A673 (cell line): ENCODE measurements around the gene PLCXD3. TPM values are rescaled to one million over a fixed set of nuclear protein-coding genes. Genes with fewer than 3 reads are reported as not detected.

Experiments used
- BruUV-seq: library from RNA; stranded (reverse); fragments of 400-500 nt; replicated peaks from 2 replicates; lab custom pipeline; 2021; lab: Mats Ljungman, UMichigan
- CTCF ChIA-PET: fragments of 300-600 bp; sonication (Branson Sonifier 250); formaldehyde crosslinking; loops from one replicate; lab custom pipeline; 2022; ENCODE audit warnings: antibody characterized with exemption; lab: Charles Lee
- POLR2A ChIA-PET: fragments of 300-600 bp; sonication (Branson Sonifier 250); formaldehyde crosslinking; loops from one replicate; lab custom pipeline; 2022; ENCODE audit warnings: antibody characterized with exemption; ENCODE audit not compliant: low non-redundant PET; lab: Charles Lee
- DNase-seq: peaks from one replicate; pipeline ENCODE4 v3.0.0-alpha.2; 2015; ENCODE audit warnings: low spot score
- H3K27ac ChIP-seq: fragments of 200-600 bp; sonication (generic); 2 replicates; pipeline ENCODE4 v1.5.1; 2016; ENCODE audit warnings: mixed run types, low read depth, mild to moderate bottlenecking, mixed read lengths, antibody characterized with exemption, low read length; ENCODE audit not compliant: poor library complexity, severe bottlenecking
- H3K27me3 ChIP-seq: fragments of 200-600 bp; sonication (generic); replicated peaks from 2 replicates; pipeline ENCODE4 v1.6.1; 2017; ENCODE audit warnings: mixed run types, low read depth, mild to moderate bottlenecking, mixed read lengths, antibody characterized with exemption, low read length; ENCODE audit not compliant: insufficient read depth, poor library complexity
- H3K36me3 ChIP-seq: fragments of 200-600 bp; sonication (generic); 2 replicates; pipeline ENCODE4 v1.6.1; 2016; ENCODE audit warnings: mixed run types, mild to moderate bottlenecking, mixed read lengths, antibody characterized with exemption, low read length; ENCODE audit not compliant: insufficient read depth, poor library complexity, severe bottlenecking
- H3K4me1 ChIP-seq: fragments of 200-600 bp; sonication (generic); 2 replicates; pipeline ENCODE4 v1.6.1; 2017; ENCODE audit warnings: mixed run types, mild to moderate bottlenecking, mixed read lengths, antibody characterized with exemption, low read length; ENCODE audit not compliant: insufficient read depth, poor library complexity, severe bottlenecking
- H3K4me3 ChIP-seq: fragments of 200-600 bp; sonication (generic); 2 replicates; pipeline ENCODE4 v1.5.1; 2016; ENCODE audit warnings: low read depth, mixed run types, mild to moderate bottlenecking, mixed read lengths, low read length; ENCODE audit not compliant: poor library complexity, severe bottlenecking
- H3K9me3 ChIP-seq: fragments of 200-600 bp; sonication (generic); 2 replicates; pipeline ENCODE4 v1.6.1; 2016; ENCODE audit warnings: mixed run types, low read depth, mild to moderate bottlenecking, mixed read lengths, antibody characterized with exemption, low read length; ENCODE audit not compliant: poor library complexity, severe bottlenecking
- EZH2 ChIP-seq: fragments of 200-600 bp; sonication (generic); IDR thresholded peaks from 2 replicates; pipeline ENCODE4 v1.6.1; 2017; ENCODE audit warnings: borderline replicate concordance, low read depth, mild to moderate bottlenecking, mixed read lengths, antibody characterized with exemption, low read length; ENCODE audit not compliant: poor library complexity, severe bottlenecking
- intact Hi-C: fragments of 100-400 bp; cut with micrococcal nuclease; formaldehyde crosslinking; loops from one replicate; pipeline ENCODE4 v1.10.0; 2022; ENCODE audit not compliant: unreplicated experiment
- total RNA-seq: library from RNA; stranded (reverse); gene quantifications from 2 replicates; pipeline ENCODE4 v1.2.3, GENCODE V29; 2021
- TF ChIP-seq, protein P1 (sequence below): fragments of 300-800, 200-600 bp; sonication (generic); conservative IDR thresholded peaks from 2 replicates; pipeline ENCODE4 v1.5.1; 2017; ENCODE audit warnings: low read depth, mild to moderate bottlenecking, antibody characterized with exemption, low read length, moderate library complexity, mixed read lengths

PLCXD3 gene
- total RNA-seq, 1 experiment from 2014 or later = 1.3 TPM

DNA sequence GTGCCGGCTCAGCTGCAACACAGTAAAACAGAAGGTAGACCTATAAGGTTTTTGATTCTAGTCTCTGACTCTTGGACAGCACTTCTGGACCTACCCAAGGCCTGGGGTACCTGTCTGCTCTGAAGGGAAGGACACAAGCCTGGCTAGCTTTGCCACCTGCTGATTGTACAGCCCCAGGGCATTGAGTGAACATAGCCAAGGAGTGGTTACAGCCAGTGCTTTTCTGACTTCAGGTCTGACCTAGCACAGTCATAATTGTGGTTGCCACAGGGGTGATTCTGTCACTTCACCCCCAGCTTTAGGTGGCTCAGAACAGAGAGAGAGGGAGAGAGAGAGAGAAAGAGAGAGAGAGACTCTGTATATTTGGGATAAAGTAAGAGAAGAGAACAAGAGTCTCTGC lies 118.4 kb downstream of the PLCXD3 start:
- no peak overlapping the region for H3K27ac ChIP-seq
- BruUV-seq = no TSS peak
- H3K9me3 ChIP-seq = no peaks in the 10 kb centered on the region
- no peaks in the 10 kb centered on the region for H3K4me1 ChIP-seq
- no peak overlapping the region for H3K4me3 ChIP-seq
- ChIA-PET POLR2A (no interaction called here), CTCF (no interaction called here)
- no peaks in the 10 kb centered on the region for H3K27me3 ChIP-seq
- intact Hi-C loops = no loop called here
- TF ChIP-seq, protein P1, sequence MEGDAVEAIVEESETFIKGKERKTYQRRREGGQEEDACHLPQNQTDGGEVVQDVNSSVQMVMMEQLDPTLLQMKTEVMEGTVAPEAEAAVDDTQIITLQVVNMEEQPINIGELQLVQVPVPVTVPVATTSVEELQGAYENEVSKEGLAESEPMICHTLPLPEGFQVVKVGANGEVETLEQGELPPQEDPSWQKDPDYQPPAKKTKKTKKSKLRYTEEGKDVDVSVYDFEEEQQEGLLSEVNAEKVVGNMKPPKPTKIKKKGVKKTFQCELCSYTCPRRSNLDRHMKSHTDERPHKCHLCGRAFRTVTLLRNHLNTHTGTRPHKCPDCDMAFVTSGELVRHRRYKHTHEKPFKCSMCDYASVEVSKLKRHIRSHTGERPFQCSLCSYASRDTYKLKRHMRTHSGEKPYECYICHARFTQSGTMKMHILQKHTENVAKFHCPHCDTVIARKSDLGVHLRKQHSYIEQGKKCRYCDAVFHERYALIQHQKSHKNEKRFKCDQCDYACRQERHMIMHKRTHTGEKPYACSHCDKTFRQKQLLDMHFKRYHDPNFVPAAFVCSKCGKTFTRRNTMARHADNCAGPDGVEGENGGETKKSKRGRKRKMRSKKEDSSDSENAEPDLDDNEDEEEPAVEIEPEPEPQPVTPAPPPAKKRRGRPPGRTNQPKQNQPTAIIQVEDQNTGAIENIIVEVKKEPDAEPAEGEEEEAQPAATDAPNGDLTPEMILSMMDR = no peak
- no peak for TF ChIP-seq EZH2
- no peaks in the 10 kb centered on the region for H3K36me3 ChIP-seq
- no peak for DNase-seq

DNA sequence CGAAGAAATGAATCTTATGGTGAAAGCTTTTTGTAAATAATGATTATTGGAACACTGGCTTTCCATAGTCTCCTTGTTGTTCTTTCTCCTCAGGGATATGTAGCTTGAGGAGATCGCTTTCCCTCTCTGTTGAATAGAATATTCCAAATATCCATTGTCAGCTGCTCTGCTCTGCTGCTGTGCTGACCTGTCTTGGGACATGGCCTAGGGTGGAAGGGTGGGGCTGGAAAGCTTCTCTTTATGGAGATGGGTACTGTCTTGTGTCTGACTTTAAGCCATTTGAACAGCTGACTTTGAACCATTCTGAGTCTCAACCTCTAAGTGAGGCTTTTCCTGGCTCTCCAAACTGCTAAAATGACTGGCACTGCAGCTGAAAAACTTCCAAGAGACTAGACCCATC lies 135.8 kb downstream of the PLCXD3 start:
- Histone ChIP-seq H3K27me3 (no peaks in the 10 kb centered on the region), H3K4me3 (no peak overlapping the region), H3K36me3 (no peaks in the 10 kb centered on the region), H3K9me3 (no peaks in the 10 kb centered on the region), H3K27ac (no peak overlapping the region), H3K4me1 (no peaks in the 10 kb centered on the region)
- POLR2A ChIA-PET = no interaction called here
- DNase-seq = no peak
- no TSS peak for BruUV-seq
- TF ChIP-seq, protein P1 = no peak
- TF ChIP-seq EZH2 = no peak
- CTCF ChIA-PET = no interaction called here
- intact Hi-C loops = no loop called here

DNA sequence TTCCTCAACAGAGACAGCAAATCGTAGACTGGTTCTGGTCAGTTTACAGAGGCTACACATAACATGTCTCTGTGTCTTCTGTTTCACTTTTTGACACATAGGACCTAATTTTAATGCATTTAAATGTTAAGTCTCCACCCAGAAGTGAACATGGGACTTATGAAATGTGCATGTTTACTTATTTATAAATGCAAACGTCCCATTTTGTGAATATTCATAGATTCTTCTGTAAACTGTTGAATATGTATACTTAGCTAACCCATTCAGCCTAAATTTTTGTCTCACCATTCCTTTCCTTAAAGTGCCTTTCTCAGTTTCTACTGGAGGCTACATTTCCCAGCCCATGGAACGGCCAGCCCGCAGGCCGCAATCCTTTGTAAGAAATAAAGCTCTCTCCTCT lies 137.2 kb downstream of the PLCXD3 start:
- Histone ChIP-seq H3K9me3 (no peaks in the 10 kb centered on the region), H3K36me3 (no peaks in the 10 kb centered on the region), H3K27me3 (no peaks in the 10 kb centered on the region), H3K4me1 (no peaks in the 10 kb centered on the region), H3K4me3 (no peak overlapping the region), H3K27ac (no peak overlapping the region)
- intact Hi-C loops = no loop called here
- no peak for DNase-seq
- ChIA-PET CTCF (no interaction called here), POLR2A (no interaction called here)
- no TSS peak for BruUV-seq
- TF ChIP-seq EZH2 = no peak
- TF ChIP-seq, protein P1 = no peak
